ENCODE results near the gene SCAPER.
"Not testable (repeated sequence)": the region's sequence is repeated elsewhere in the genome, so short reads cannot be mapped to it uniquely, and the experiment has no call there.

The SCAPER gene

GRCh38 chr15:76502185-76502584 is 403.0 kb downstream of the SCAPER start:
- DNase-seq (ENCODE audit: low read depth in 2 of 3, low spot score in 2 of 3) = not testable (repeated sequence)

- no peak for DNase-seq (ENCODE audit: low read depth in 2 of 3, low spot score in 2 of 3)
Observed at GRCh38 chr15:76501726-76502125, 403.4 kb downstream of the SCAPER start.

GRCh38 chr15:76501011-76501410 is 404.1 kb downstream of the SCAPER start:
- DNase-seq (ENCODE audit: low read depth in 2 of 3, low spot score in 2 of 3) = no peak

DNA sequence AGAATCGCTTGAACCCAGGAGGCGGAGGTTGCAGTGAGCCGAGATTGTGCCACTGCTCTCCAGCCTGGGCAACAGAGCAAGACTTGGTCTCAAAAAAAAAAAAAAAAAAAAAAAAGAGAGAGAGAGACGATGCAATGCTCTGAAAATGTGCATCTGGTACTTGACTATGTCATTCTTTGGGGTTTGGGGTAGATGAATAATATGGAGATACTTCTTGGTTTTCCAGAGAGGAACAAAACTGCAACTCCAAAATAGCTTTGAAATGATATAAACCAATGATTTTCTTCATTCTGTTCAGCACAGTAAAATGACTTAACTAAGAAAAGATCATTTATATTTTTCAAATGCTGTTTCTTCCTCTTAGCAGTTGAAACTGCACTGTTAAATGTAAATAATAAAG is 409.7 kb downstream of the SCAPER start:
- no peak for DNase-seq (ENCODE audit: low read depth in 2 of 3, low spot score in 2 of 3)

GRCh38 chr15:76492538-76492937 is 412.6 kb downstream of the SCAPER start:
- DNase-seq (ENCODE audit: low read depth in 2 of 3, low spot score in 2 of 3) = no peak

- DNase-seq (ENCODE audit: low read depth in 2 of 3, low spot score in 2 of 3) = no peak
Observed at GRCh38 chr15:76483752-76484151, 421.4 kb downstream of the SCAPER start.

DNA sequence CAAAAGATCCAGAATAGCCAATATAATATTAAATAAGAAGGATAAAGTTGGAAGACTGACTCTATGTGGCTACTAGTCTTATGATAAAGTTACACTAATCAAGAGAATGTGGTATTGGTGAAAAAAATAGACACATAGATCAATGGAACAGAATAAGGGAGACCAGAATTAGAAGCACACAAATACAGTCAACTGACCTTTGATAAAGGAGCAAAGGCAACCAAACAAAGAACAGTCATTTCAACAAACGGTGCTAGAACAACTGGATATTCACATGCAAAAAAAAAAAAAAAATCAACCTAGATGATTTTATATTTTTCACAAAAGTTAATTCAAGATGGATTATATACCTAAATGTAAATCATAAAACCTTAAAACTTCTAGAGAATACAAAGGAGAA is 422.1 kb downstream of the SCAPER start:
- no peak for DNase-seq (ENCODE audit: low read depth in 2 of 3, low spot score in 2 of 3)

DNA sequence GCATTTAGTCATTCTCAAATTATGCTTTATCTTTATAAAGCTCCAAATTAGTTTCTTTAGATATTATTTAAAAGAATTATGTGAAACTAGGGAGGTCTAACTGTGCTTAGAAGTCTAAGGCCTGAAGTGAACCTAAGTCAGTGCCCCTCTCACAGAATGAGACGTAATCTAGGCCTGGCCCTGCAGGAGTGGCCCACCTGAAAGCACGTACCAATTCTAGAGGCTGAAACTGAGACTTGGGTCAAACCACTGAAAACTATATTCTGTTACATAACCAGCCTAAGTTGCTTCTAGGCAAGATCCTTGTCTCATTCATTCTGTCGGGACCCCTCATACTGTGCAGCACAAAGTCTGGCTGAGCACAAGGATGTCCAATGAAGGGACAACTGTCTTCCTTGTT is 424.9 kb downstream of the SCAPER start:
- DNase-seq (ENCODE audit: low read depth in 2 of 3, low spot score in 2 of 3) = no peak

- DNase-seq (ENCODE audit: low read depth in 2 of 3, low spot score in 2 of 3) = no peak
Observed at GRCh38 chr15:76470691-76471090, 434.4 kb downstream of the SCAPER start.

- DNase-seq (ENCODE audit: low read depth in 2 of 3, low spot score in 2 of 3) = no peak
Observed at GRCh38 chr15:76468722-76469121, 436.4 kb downstream of the SCAPER start.

- DNase-seq (ENCODE audit: low read depth in 2 of 3, low spot score in 2 of 3) = no peak
Observed at GRCh38 chr15:76467136-76467535, 438.0 kb downstream of the SCAPER start.

DNA sequence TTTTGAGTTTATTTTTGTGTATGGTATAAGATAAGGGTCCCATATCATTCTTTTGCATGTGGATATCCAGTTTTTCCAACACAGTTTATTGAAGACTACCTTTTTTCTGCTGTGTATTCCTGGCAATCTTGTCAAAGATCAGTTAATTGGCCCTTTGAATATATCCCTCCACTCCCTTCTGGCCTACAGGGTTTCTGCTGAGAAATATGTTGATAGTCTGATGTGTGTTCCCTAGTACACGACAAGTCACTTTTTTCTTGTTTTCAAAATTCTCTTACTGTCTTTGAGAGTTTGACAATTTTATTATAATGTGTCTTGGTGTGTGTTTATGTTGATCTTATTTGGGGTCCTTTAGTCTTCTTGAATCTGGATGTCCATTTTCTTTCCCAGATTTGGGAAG is 439.4 kb downstream of the SCAPER start:
- DNase-seq (ENCODE audit: low read depth in 2 of 3, low spot score in 2 of 3) = no peak

DNA sequence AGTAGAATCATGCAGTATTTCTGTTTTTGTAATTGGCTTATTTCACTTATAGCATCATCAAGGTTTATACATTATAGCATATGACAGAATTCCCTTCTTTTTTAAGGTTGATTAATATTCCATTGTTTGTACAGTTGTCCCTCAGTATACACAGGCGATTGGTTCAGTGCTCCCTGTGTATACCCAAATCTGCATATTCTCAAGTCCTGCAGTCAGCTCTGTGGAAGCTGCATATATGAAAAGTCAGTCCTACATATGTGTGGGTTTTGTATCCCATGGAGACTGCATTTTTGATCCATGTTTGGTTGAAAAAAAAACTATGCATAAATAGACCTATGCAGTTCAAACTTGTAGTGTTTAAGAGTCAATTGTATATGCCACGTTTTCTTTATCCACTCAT is 440.9 kb downstream of the SCAPER start:
- DNase-seq (ENCODE audit: low read depth in 2 of 3, low spot score in 2 of 3) = no peak

DNA sequence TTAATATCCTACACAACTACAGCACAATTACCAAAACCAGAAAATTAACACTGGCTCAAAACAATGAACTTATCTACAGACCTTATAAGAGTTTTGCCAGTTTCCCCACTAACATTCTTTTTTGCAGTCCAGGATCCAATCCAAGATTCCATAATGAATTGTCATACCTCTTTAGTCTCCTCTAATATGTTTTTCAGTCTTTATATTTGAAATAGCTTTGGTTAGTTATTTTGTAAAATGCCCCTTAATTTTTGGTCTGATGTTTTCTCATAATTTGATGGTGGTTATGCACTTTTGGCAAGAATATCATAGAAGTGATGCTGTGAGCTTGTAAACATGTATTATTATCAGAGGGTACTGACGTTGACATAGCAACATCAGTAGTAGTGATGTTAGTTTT is 444.3 kb downstream of the SCAPER start:
- no peak for DNase-seq (ENCODE audit: low read depth in 2 of 3, low spot score in 2 of 3)

GRCh38 chr15:76460347-76460746 is 444.8 kb downstream of the SCAPER start:
- DNase-seq (ENCODE audit: low read depth in 2 of 3, low spot score in 2 of 3) = no peak

DNA sequence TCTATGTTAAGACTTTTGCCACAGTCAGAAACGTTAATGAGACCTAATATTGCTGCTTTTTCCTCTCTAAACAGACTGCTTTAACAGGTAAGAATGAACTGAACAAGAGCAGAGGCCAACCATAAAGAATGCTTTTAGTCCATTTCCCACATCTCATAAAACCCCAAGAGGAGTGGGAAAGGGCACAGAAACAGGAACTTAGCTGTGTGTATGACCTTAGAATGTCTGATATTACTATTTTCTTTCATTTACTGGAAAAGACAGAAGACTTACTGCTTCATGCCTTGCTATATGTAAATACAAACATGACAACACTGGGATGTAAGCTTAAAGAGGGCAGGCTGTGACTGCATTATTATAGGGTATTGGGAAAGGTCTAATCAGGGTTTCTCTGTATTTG is 453.6 kb downstream of the SCAPER start:
- DNase-seq (ENCODE audit: low read depth in 2 of 3, low spot score in 2 of 3) = no peak

- DNase-seq (ENCODE audit: low read depth in 2 of 3, low spot score in 2 of 3) = no peak
Observed at GRCh38 chr15:76449455-76449854, 455.7 kb downstream of the SCAPER start.

DNA sequence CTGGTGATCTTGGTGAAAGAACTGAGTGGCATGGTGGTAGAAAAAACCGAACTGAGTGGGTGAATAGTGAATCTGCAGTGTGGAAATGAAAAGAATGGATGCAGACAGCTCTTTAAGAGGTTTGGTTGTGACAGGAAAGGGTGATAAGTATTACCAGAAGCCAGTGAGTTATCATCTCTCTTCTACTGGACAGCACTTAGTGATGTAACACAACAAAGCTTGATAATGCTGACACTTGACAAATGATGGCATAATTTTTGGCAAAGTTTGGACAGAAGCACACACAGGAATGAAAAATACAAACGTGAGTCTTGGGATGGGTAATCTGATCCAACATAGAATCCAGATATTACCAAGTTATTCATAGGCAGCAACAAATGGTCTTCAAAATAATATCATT is 456.4 kb downstream of the SCAPER start:
- no peak for DNase-seq (ENCODE audit: low read depth in 2 of 3, low spot score in 2 of 3)

DNA sequence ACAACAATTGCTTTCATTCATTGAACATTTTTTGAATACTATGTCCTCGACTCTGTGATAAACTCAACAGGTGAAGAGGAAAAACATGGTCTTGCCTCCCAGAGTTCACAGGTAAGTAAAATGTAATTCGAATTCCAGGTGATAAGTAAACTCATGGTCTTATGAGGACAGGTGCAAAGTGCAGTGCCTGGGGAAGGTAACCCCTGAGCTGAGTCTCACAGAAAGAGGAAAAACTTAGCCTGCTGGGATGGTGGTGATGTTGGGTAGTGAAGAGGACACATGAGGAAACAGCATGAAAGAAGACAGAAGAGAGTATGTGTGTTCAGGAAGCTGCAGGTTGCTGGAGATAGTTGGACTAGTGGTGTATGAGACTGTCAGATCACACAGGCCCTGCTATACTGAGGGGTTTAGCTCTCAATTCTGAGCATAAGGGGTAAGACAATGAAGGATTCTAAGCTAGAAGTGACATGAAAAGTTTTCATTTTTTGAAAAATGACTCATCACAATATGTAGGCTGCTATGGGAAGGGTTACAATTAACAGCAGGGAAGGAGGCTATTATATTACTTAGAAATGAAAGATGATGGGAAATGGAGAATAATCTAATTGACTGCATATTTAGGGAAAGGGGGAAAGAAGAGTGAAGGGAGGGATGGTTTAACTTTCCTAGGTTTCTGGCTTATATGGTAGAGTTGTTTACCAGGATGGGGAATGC is 457.3 kb downstream of the SCAPER start:
- no peak for DNase-seq (ENCODE audit: low read depth in 2 of 3, low spot score in 2 of 3)

GRCh38 chr15:76440441-76440840 is 464.7 kb downstream of the SCAPER start:
- DNase-seq (ENCODE audit: low read depth in 2 of 3, low spot score in 2 of 3) = no peak

GRCh38 chr15:76439542-76439941 is 465.6 kb downstream of the SCAPER start:
- DNase-seq (ENCODE audit: low read depth in 2 of 3, low spot score in 2 of 3) = no peak

- DNase-seq (ENCODE audit: low read depth in 2 of 3, low spot score in 2 of 3) = no peak
Observed at GRCh38 chr15:76433798-76434400, 471.2 kb downstream of the SCAPER start.

- DNase-seq (ENCODE audit: low read depth in 2 of 3, low spot score in 2 of 3) = not testable (repeated sequence)
Observed at GRCh38 chr15:76433036-76433435, 472.1 kb downstream of the SCAPER start.

Measured in activated CD8-positive, alpha-beta memory T cell treated with anti-CD3 and anti-CD28 coated beads for 48 hours (primary cell).